ENCODE data around the gene SP8.

DNA sequence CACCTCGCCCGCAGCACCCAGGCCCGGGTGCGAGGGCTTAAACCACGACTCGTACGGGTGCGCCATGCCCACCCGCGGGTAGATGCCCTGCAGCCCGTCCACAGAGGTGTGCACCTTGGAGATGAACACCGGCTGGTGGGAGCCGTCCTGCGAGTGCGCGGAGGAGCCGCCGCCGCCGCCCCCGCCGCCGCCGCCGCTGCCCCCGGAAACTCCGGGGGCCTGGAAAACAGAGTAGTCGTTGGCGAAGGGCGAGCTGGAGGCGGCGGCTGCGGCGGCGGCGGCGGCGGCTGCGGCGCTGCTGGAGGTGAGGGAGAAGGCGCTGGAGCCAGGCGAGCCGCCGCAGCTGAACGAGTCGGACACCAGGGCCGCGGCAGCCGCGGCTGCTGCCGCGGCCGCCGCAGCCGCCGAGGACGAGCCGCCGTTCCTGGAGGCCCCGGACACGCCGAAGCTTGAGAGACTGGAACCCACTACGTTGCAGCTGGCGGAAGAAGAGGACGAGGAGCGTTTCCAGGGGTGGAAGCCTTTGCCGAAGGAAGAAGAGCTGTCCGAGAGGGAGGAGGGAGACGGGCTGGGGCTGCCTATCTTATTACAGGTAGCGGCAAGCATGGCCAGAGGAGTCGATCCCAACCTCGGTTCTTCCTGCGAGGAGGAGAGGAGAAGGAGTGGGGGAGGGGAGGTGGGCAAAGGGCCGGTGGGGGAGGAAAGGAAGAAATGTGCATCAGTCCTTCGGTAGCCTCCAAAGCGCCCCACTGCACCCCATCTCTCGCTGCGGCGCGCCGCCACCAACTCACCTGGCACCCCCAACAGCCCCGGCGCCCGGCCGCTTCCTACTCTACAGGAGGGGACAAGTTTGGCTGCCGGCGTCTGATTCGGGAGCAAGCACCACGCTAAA, 1.3 kb downstream of the SP8 start:
- TF ChIP-seq GATA2 (IDR thresholded peaks at IDR 0.05; ENCODE audit: low read depth, low read length): no peak
- TF ChIP-seq GATA3 (IDR thresholded peaks at IDR 0.05; ENCODE audit: low read depth, low read length): no peak

All from SH-SY5Y (cell line).